ENCODE data around the gene ZNF385B. TPM values are rescaled to one million over a fixed set of nuclear protein-coding genes. Genes with fewer than 3 reads are reported as not detected.

The ZNF385B gene
- total RNA-seq, 2 donors from 2014 or later = 2.0 to 6.2 TPM

GRCh38 chr2:179393481-179393880 is 467.9 kb downstream of the ZNF385B start:
- intact Hi-C loops (cut with DNase I) = no loop called here
- no peak for DNase-seq (ENCODE audit: low spot score)

Small RNA genes within 50 kb of the gene (microRNA-seq; reads per million reads assigned to microRNA genes)
- 0 to 0.26 reads per million in 2 donors for gene MIR1258 (ENCODE audit: borderline microRNAs expressed in 2 of 2)

Other genes with a start within 250 kb of the ZNF385B start
- gene CWC22, start 145.7 kb upstream of the ZNF385B start, total RNA-seq = 10 to 100 TPM; 18.5 to 19.1 TPM

Data from posterior vena cava (tissue), 2 donors.